ENCODE measurements around the gene RNF113B. TPM values are rescaled to one million over a fixed set of nuclear protein-coding genes. Genes with fewer than 3 reads are reported as not detected.

RNF113B gene
- not detected for polyA plus RNA-seq
- long read RNA-seq, donor 1 = 0 reads
- long read RNA-seq, donor 2 = 0 reads
- long read RNA-seq, donor 3 = 0 reads
- long read RNA-seq, donor 4 = 0 reads
- long read RNA-seq, donor 5 = 0 reads
- long read RNA-seq, donor 6 = 0 reads
- long read RNA-seq, donor 7 = 0 reads
- long read RNA-seq, donor 8 = 0 reads
- long read RNA-seq, donor 9 = 0 reads
- long read RNA-seq, donor 10 = 0 reads

- WGBS, 3 donors = 95 to 97% (median 95%) methylated on average over 54 to 58 of the region's 58 CpGs
- no peak within 1 kb of the TSS for H3K27ac ChIP-seq (ENCODE audit: low read depth in 1 of 3, low read length in 2 of 3)
- no peak for FAIRE-seq
Observed at GRCh38 chr13:98176777-98177608, at the start of gene RNF113B. Gene RNF113B, minus strand, starts transcription at chr13:98177269. Its CDS starts 33 bp downstream, at chr13:98177236.

GRCh38 chr13:98226496-98226895 lies 49.4 kb upstream of the RNF113B start:
- Histone ChIP-seq H3K4me3 (ENCODE audit: low read depth in 1 of 3, low read length in 3 of 3) (no peak overlapping the region), H3K4me1 (ENCODE audit: control insufficient read depth in 3 of 3, insufficient read depth in 2 of 3, low read depth in 1 of 3, low read length in 2 of 3) (peaks cover 0 to 2% (median 0%) of the 10 kb centered on the region in 3 donors), H3K9me3 (ENCODE audit: control insufficient read depth in 2 of 2, insufficient read depth in 1 of 2, low read depth in 1 of 2, low read length in 1 of 2) (peaks cover 0 to 13% of the 10 kb centered on the region in 2 donors), H3K27ac (ENCODE audit: low read depth in 1 of 3, low read length in 2 of 3) (no peak overlapping the region), H3K27me3 (ENCODE audit: control insufficient read depth in 3 of 3, insufficient read depth in 3 of 3, low read length in 3 of 3) (no peaks in the 10 kb centered on the region), H3K36me3 (ENCODE audit: control insufficient read depth in 3 of 3, insufficient read depth in 2 of 3, low read depth in 1 of 3, low read length in 3 of 3) (peaks cover 0 to 7% (median 0%) of the 10 kb centered on the region in 3 donors)
- WGBS, 3 donors = 64 to 91% (median 81%) methylated on average over 5 of the region's 5 CpGs
- DNase-seq (no peak), FAIRE-seq (no peak)

More at GRCh38 chr13:98176777-98177608, at the start of gene RNF113B:
- Histone ChIP-seq H3K4me1 (ENCODE audit: control insufficient read depth in 3 of 3, insufficient read depth in 2 of 3, low read depth in 1 of 3, low read length in 2 of 3) (peaks cover 0 to 13% (median 0%) of the 10 kb centered on the region in 3 donors), H3K9me3 (ENCODE audit: control insufficient read depth in 2 of 2, insufficient read depth in 1 of 2, low read depth in 1 of 2, low read length in 1 of 2) (peaks cover 0 to 7% of the 10 kb centered on the region in 2 donors), H3K36me3 (ENCODE audit: control insufficient read depth in 3 of 3, insufficient read depth in 2 of 3, low read depth in 1 of 3, low read length in 3 of 3) (peaks cover 0 to 11% (median 0%) of the 10 kb centered on the region in 3 donors), H3K27me3 (ENCODE audit: control insufficient read depth in 3 of 3, insufficient read depth in 3 of 3, low read length in 3 of 3) (no peaks in the 10 kb centered on the region), H3K4me3 (ENCODE audit: low read depth in 1 of 3, low read length in 3 of 3) (no peak within 1 kb of the TSS)
- no peak for DNase-seq

DNA sequence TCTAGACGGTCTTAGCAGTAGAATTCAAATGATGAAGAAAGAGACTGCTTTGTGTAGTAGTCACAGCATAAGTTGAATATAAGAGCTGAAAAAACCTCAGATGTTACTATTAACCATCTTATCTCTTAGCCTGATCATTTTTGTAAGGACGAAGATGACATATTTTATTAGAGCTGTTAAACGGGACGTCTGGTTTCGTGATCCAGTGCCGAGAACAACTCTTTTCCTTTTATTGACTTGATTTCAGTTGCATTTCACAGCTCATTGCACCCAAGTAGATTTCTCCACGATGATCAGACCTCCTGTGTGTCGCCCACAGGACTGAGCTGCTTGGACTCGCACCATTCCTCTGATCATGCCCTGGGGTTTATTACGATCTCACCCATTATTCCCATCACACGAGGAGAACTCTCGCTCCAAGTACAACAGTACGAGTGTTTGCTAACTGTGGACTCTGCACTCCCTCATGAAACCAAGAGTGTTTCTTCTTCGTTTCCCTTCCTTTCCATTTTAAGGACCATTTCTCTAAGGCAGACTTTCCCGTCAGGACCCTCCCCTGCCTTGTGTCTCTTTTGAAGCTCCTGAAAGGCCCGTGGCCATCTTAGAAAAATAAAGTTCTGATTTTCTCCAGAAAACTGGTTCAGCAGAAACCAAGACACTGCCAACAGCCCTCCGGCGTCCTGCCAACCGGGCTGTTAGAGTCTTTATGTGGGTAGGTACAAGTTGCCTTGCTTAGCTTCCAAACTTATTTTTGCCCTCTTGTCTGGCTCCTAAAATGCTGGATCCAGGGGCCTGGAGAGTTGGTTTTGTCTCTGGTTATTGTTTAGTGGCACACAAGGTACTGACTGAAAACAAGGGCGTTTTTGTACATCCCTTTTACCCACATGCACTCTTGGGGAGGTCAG lies 48.2 kb upstream of the RNF113B start:
- 90 to 91% (median 90%) methylated on average over 20 of the region's 20 CpGs for WGBS, 3 donors
- Histone ChIP-seq H3K4me3 (ENCODE audit: low read depth in 1 of 3, low read length in 3 of 3) (no peak overlapping the region), H3K36me3 (ENCODE audit: control insufficient read depth in 3 of 3, insufficient read depth in 2 of 3, low read depth in 1 of 3, low read length in 3 of 3) (peaks cover 0 to 7% (median 0%) of the 10 kb centered on the region in 3 donors), H3K4me1 (ENCODE audit: control insufficient read depth in 3 of 3, insufficient read depth in 2 of 3, low read depth in 1 of 3, low read length in 2 of 3) (peaks cover 0 to 2% (median 0%) of the 10 kb centered on the region in 3 donors), H3K27ac (ENCODE audit: low read depth in 1 of 3, low read length in 2 of 3) (no peak overlapping the region), H3K27me3 (ENCODE audit: control insufficient read depth in 3 of 3, insufficient read depth in 3 of 3, low read length in 3 of 3) (no peaks in the 10 kb centered on the region), H3K9me3 (ENCODE audit: control insufficient read depth in 2 of 2, insufficient read depth in 1 of 2, low read depth in 1 of 2, low read length in 1 of 2) (peaks cover 0 to 3% of the 10 kb centered on the region in 2 donors)
- DNase-seq = no peak
- no peak for FAIRE-seq

- no peak overlapping the region for H3K27ac ChIP-seq (ENCODE audit: low read depth in 1 of 3, low read length in 2 of 3)
- H3K27me3 ChIP-seq (ENCODE audit: control insufficient read depth in 3 of 3, insufficient read depth in 3 of 3, low read length in 3 of 3) = no peaks in the 10 kb centered on the region
- DNase-seq = no peak
- H3K36me3 ChIP-seq (ENCODE audit: control insufficient read depth in 3 of 3, insufficient read depth in 2 of 3, low read depth in 1 of 3, low read length in 3 of 3) = peaks cover 0 to 7% (median 0%) of the 10 kb centered on the region in 3 donors
- no peak overlapping the region for H3K4me3 ChIP-seq (ENCODE audit: low read depth in 1 of 3, low read length in 3 of 3)
- H3K9me3 ChIP-seq (ENCODE audit: control insufficient read depth in 2 of 2, insufficient read depth in 1 of 2, low read depth in 1 of 2, low read length in 1 of 2) = peaks cover 0 to 3% of the 10 kb centered on the region in 2 donors
- H3K4me1 ChIP-seq (ENCODE audit: control insufficient read depth in 3 of 3, insufficient read depth in 2 of 3, low read depth in 1 of 3, low read length in 2 of 3) = peaks cover 0 to 2% (median 0%) of the 10 kb centered on the region in 3 donors
- WGBS, 3 donors = 89 to 92% (median 90%) methylated on average over 5 of the region's 5 CpGs
- FAIRE-seq = no peak
Observed at GRCh38 chr13:98224557-98224956, 47.5 kb upstream of the RNF113B start.

GRCh38 chr13:98223741-98224140 lies 46.7 kb upstream of the RNF113B start:
- peaks cover 0 to 2% (median 0%) of the 10 kb centered on the region in 3 donors for H3K4me1 ChIP-seq (ENCODE audit: control insufficient read depth in 3 of 3, insufficient read depth in 2 of 3, low read depth in 1 of 3, low read length in 2 of 3)
- H3K36me3 ChIP-seq (ENCODE audit: control insufficient read depth in 3 of 3, insufficient read depth in 2 of 3, low read depth in 1 of 3, low read length in 3 of 3) = peaks cover 0 to 7% (median 0%) of the 10 kb centered on the region in 3 donors
- FAIRE-seq (no peak), DNase-seq (no peak)
- no peak overlapping the region for H3K27ac ChIP-seq (ENCODE audit: low read depth in 1 of 3, low read length in 2 of 3)
- peaks cover 0 to 3% of the 10 kb centered on the region in 2 donors for H3K9me3 ChIP-seq (ENCODE audit: control insufficient read depth in 2 of 2, insufficient read depth in 1 of 2, low read depth in 1 of 2, low read length in 1 of 2)
- no peaks in the 10 kb centered on the region for H3K27me3 ChIP-seq (ENCODE audit: control insufficient read depth in 3 of 3, insufficient read depth in 3 of 3, low read length in 3 of 3)
- H3K4me3 ChIP-seq (ENCODE audit: low read depth in 1 of 3, low read length in 3 of 3) = no peak overlapping the region

DNA sequence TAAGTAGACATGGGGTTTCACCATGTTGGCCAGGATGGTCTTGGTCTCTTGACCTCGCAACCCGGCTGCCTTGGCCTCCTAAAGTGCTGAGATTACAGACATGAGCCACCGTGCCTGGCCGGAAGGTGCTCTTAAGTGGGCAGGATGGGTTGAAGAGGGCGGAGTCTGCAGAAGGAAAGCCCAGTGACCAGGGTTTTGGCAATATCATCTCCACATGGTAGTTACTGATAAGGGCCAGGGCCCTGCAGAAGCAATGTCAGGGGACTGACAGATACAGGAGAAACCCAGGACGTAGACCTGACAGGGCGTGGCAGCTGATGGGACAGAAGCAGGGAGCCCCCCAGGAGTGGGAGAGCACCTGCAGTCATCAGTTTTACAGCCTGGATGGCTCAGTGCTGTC lies 45.7 kb upstream of the RNF113B start:
- H3K36me3 ChIP-seq (ENCODE audit: control insufficient read depth in 3 of 3, insufficient read depth in 2 of 3, low read depth in 1 of 3, low read length in 3 of 3) = peaks cover 0 to 11% (median 0%) of the 10 kb centered on the region in 3 donors
- no peak for DNase-seq
- no peak for FAIRE-seq
- WGBS, 3 donors = 55 to 82% (median 58%) methylated on average over 7 of the region's 7 CpGs
- H3K9me3 ChIP-seq (ENCODE audit: control insufficient read depth in 2 of 2, insufficient read depth in 1 of 2, low read depth in 1 of 2, low read length in 1 of 2) = no peaks in the 10 kb centered on the region
- peaks cover 0 to 2% (median 0%) of the 10 kb centered on the region in 3 donors for H3K4me1 ChIP-seq (ENCODE audit: control insufficient read depth in 3 of 3, insufficient read depth in 2 of 3, low read depth in 1 of 3, low read length in 2 of 3)
- no peak overlapping the region for H3K27ac ChIP-seq (ENCODE audit: low read depth in 1 of 3, low read length in 2 of 3)
- no peak overlapping the region for H3K4me3 ChIP-seq (ENCODE audit: low read depth in 1 of 3, low read length in 3 of 3)
- H3K27me3 ChIP-seq (ENCODE audit: control insufficient read depth in 3 of 3, insufficient read depth in 3 of 3, low read length in 3 of 3) = no peaks in the 10 kb centered on the region

DNA sequence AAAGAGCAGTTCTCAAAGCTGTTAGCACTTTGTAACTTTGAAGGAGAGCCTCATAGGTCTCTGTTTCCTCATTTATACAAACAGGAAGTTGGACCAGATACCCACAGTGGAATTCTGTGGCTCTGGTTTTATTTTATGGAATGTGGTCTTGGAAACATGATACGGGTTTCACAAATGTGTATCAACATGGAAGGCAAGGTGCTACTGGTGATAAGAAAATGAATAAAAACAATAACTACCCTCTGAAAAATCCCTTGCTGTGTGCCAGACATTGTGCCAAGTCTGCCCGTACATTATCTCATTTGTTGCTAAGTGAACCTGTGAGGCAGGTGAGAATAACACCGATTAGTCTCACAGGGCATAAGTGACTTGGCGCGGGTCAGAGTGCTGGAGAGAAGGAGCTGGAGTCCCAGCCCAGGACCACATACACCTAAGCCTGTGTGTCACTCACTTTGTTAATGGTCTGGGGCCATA lies 45.0 kb upstream of the RNF113B start:
- Histone ChIP-seq H3K4me1 (ENCODE audit: control insufficient read depth in 3 of 3, insufficient read depth in 2 of 3, low read depth in 1 of 3, low read length in 2 of 3) (peaks cover 0 to 4% (median 2%) of the 10 kb centered on the region in 3 donors), H3K9me3 (ENCODE audit: control insufficient read depth in 2 of 2, insufficient read depth in 1 of 2, low read depth in 1 of 2, low read length in 1 of 2) (no peaks in the 10 kb centered on the region), H3K36me3 (ENCODE audit: control insufficient read depth in 3 of 3, insufficient read depth in 2 of 3, low read depth in 1 of 3, low read length in 3 of 3) (peaks cover 0 to 18% (median 0%) of the 10 kb centered on the region in 3 donors), H3K27me3 (ENCODE audit: control insufficient read depth in 3 of 3, insufficient read depth in 3 of 3, low read length in 3 of 3) (no peaks in the 10 kb centered on the region), H3K27ac (ENCODE audit: low read depth in 1 of 3, low read length in 2 of 3) (peak overlapping the region in 1 of 3 donors; percentile 24), H3K4me3 (ENCODE audit: low read depth in 1 of 3, low read length in 3 of 3) (no peak overlapping the region)
- DNase-seq = peak in 1 of 2 donors; percentile 67
- FAIRE-seq = no peak
- 15 to 55% (median 19%) methylated on average over 5 of the region's 5 CpGs for WGBS, 3 donors

DNA sequence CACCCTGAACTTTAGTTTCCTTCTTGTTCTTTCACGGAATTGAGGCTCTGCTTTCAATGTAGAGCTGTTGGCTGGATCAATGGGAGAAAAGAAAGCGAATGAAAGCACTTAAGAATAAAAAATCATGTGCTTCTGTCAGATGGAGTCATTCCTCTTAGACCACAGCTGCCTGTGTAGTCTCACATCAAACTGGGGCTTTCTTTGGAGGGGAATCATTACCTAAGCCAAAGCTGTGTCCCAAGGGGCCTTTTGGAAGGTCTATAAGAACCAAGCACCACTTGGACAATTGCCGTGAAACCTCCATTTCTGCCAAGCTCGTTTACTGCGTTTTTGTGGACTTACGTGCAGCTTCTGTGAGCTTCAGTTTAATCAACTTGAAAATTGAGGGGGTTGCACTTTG lies 44.2 kb upstream of the RNF113B start:
- Histone ChIP-seq H3K27ac (ENCODE audit: low read depth in 1 of 3, low read length in 2 of 3) (no peak overlapping the region), H3K4me3 (ENCODE audit: low read depth in 1 of 3, low read length in 3 of 3) (no peak overlapping the region), H3K9me3 (ENCODE audit: control insufficient read depth in 2 of 2, insufficient read depth in 1 of 2, low read depth in 1 of 2, low read length in 1 of 2) (no peaks in the 10 kb centered on the region), H3K4me1 (ENCODE audit: control insufficient read depth in 3 of 3, insufficient read depth in 2 of 3, low read depth in 1 of 3, low read length in 2 of 3) (peaks cover 0 to 8% (median 2%) of the 10 kb centered on the region in 3 donors), H3K36me3 (ENCODE audit: control insufficient read depth in 3 of 3, insufficient read depth in 2 of 3, low read depth in 1 of 3, low read length in 3 of 3) (peaks cover 0 to 19% (median 0%) of the 10 kb centered on the region in 3 donors), H3K27me3 (ENCODE audit: control insufficient read depth in 3 of 3, insufficient read depth in 3 of 3, low read length in 3 of 3) (no peaks in the 10 kb centered on the region)
- DNase-seq (no peak), FAIRE-seq (no peak)
- WGBS, 3 donors = 71 to 82% (median 74%) methylated on average over 6 of the region's 6 CpGs

Data from small intestine (tissue), 16 donors.